ENCODE data around the gene MBNL2. TPM values are rescaled to one million over a fixed set of nuclear protein-coding genes. Genes with fewer than 3 reads are reported as not detected.

The MBNL2 gene
- total RNA-seq, 1 donor from 2014 or later: 43.7 TPM

DNA sequence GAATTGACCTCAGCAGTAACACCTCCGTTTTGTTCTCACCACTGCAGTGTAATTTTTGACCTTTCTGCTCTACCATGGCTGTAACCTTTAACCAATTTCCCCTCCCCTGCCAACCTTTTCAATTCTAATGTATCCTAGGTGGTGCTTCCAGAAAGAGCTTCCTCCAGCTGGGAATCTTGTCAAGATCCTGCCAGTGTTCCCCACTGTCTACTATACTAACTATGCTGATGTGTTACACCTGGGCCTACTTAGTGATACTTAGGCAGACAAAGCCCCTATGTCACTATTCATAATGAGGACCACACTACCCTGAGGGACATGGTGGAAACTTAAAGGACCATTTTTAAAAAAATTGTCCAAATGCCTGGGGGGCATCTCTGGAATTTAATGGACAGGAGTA lies 41.0 kb downstream of the MBNL2 start:
- Mint-ChIP-seq H3K36me3 (peaks cover 25% of the 10 kb centered on the region), H3K4me1 (ENCODE audit: unreplicated experiment) (peaks cover 52% of the 10 kb centered on the region), H3K4me3 (no peak overlapping the region), H3K27me3 (no peaks in the 10 kb centered on the region), H3K27ac (no peak overlapping the region), H3K9me3 (no peaks in the 10 kb centered on the region)
- DNase-seq (ENCODE audit: extremely low spot score, unreplicated experiment): no peak
- no peak for TF ChIP-seq CTCF (conservative IDR thresholded peaks at IDR 0.05)

DNA sequence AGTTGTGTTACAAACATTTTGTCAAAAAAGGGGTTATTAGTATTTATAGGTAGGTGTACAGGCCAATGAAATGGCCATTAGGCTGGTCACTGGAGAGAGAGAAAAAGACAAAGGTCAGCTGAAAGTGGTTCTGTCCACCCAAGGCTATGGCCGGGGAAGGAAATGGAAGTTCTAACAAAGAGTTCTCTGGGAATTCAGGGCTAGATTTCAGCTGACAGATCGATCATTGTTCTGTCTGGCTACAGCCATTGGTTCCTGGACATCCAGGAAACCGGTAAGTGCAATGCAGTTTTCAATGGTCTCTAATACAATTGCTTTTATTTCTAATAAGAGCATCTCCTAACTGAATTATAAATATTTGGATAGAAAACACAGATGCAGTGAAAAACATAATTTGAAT lies 42.5 kb downstream of the MBNL2 start:
- TF ChIP-seq CTCF (conservative IDR thresholded peaks at IDR 0.05): no peak
- Mint-ChIP-seq H3K4me3 (no peak overlapping the region), H3K27me3 (no peaks in the 10 kb centered on the region), H3K4me1 (ENCODE audit: unreplicated experiment) (peaks cover 58% of the 10 kb centered on the region), H3K27ac (no peak overlapping the region), H3K36me3 (peaks cover 28% of the 10 kb centered on the region), H3K9me3 (no peaks in the 10 kb centered on the region)
- DNase-seq (ENCODE audit: extremely low spot score, unreplicated experiment): no peak

DNA sequence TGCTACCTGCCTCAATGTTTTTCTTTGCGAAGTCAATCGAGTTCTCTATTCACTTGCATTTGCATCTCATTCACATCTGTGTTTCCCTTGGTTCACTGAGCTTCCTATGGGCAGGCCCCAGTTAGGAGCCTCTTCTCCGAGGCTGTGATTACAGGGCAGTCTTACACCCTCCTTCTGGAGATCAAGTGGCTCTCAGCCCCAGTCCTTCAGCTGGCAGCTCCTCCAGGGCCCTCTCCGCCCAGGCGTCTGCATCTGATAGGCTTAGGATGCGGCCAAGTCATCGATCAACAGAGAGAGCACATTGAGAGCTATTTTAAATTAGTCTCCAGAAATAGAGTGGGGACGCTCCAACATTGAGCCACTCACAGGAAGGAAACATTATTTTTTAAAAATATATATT lies 44.2 kb downstream of the MBNL2 start:
- DNase-seq (ENCODE audit: extremely low spot score, unreplicated experiment): no peak
- no peak for TF ChIP-seq CTCF (conservative IDR thresholded peaks at IDR 0.05)
- Mint-ChIP-seq H3K27me3 (no peaks in the 10 kb centered on the region), H3K36me3 (peaks cover 19% of the 10 kb centered on the region), H3K27ac (no peak overlapping the region), H3K4me1 (ENCODE audit: unreplicated experiment) (peaks cover 43% of the 10 kb centered on the region), H3K4me3 (peak overlapping the region; percentile 51), H3K9me3 (no peaks in the 10 kb centered on the region)

DNA sequence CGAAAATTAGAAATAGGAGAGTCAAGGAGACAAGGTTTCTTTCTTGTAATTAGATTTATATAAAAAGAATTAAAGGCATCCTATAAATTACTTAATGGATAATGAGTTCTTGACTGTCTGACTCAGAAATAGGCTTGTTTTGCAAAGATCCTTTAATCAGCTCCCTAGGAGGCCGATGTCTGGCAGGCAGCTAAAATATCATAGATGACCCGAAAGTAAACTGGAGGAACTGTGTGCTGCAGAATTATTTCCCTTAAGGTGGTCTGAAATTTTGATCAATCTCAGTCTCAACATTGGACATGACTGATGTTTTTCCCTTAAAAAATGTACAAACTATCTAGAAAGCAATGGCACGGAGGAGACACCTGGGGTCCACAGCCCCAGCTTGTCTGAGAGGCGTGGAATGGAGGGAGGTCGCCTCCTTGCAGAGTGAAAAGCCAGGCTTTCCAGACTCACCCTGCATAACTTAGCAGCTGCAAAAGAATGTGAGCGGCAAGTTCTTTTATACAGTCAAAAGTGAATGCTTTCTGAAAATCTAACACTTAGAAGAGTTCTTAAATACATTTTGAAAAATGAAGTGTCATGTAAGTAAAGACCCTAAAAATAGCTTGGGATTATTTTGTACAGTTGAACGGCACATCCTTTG lies 44.8 kb downstream of the MBNL2 start:
- peaks cover 42% of the 10 kb centered on the region for H3K4me1 Mint-ChIP-seq (ENCODE audit: unreplicated experiment)
- H3K4me3 Mint-ChIP-seq: peak overlapping the region; percentile 65

GRCh38 chr13:97267418-97268059 lies 45.4 kb downstream of the MBNL2 start:
- no peak for DNase-seq (ENCODE audit: extremely low spot score, unreplicated experiment)
- H3K27me3 Mint-ChIP-seq: no peaks in the 10 kb centered on the region
- H3K9me3 Mint-ChIP-seq: no peaks in the 10 kb centered on the region
- H3K4me1 Mint-ChIP-seq (ENCODE audit: unreplicated experiment): peaks cover 48% of the 10 kb centered on the region
- TF ChIP-seq CTCF (conservative IDR thresholded peaks at IDR 0.05): no peak
- peak overlapping the region; percentile 65 for H3K4me3 Mint-ChIP-seq
- H3K27ac Mint-ChIP-seq: peak overlapping the region; percentile 59
- H3K36me3 Mint-ChIP-seq: peaks cover 20% of the 10 kb centered on the region

More for the DNA sequence above, 44.8 kb downstream of the MBNL2 start:
- H3K9me3 Mint-ChIP-seq: no peaks in the 10 kb centered on the region
- peaks cover 20% of the 10 kb centered on the region for H3K36me3 Mint-ChIP-seq
- no peaks in the 10 kb centered on the region for H3K27me3 Mint-ChIP-seq
- no peak for TF ChIP-seq CTCF (conservative IDR thresholded peaks at IDR 0.05)
- H3K27ac Mint-ChIP-seq: peak overlapping the region; percentile 59
- no peak for DNase-seq (ENCODE audit: extremely low spot score, unreplicated experiment)
